Astrocyte (in vitro differentiated cells and primary cell): ENCODE data around the gene SLC31A1.
"Not testable (repeated sequence)": the region's sequence is repeated elsewhere in the genome, so short reads cannot be mapped to it uniquely, and the experiment has no call there.

ENCODE experiments used
- CTCF ChIP-seq: IDR thresholded peaks from 2 replicates; pipeline ENCODE4 v1.5.1; 2011; ENCODE audit warnings: low read depth, mild to moderate bottlenecking, inconsistent platforms, low read length, moderate library complexity; ENCODE audit not compliant: insufficient read depth
- EZH2 ChIP-seq: IDR thresholded peaks from 2 replicates; pipeline ENCODE4 v1.6.1; 2012; ENCODE audit warnings: mild to moderate bottlenecking, low read length, inconsistent platforms; ENCODE audit not compliant: insufficient read depth

GRCh38 chr9:113235701-113236255 is 14.4 kb downstream of the SLC31A1 start:
- TF ChIP-seq CTCF, EZH2: not testable (repeated sequence)
